M059J (cell line): ENCODE measurements around the gene MAGOHB. TPM values are rescaled to one million over a fixed set of nuclear protein-coding genes. Genes with fewer than 3 reads are reported as not detected.

ENCODE experiments used
- DNase-seq: peaks from one replicate; pipeline ENCODE4 v3.0.0-alpha.2; 2012; ENCODE audit warnings: low read depth
- total RNA-seq: library from RNA; depleted of rRNA; stranded (reverse); fragments of >200 nt; shearing (Covaris generic); gene quantifications from 2 replicates; pipeline ENCODE4 v1.2.3, GENCODE V29; 2014; rRNA removed

The MAGOHB gene
- total RNA-seq, 1 experiment from 2014 or later: 90.2 TPM

DNA sequence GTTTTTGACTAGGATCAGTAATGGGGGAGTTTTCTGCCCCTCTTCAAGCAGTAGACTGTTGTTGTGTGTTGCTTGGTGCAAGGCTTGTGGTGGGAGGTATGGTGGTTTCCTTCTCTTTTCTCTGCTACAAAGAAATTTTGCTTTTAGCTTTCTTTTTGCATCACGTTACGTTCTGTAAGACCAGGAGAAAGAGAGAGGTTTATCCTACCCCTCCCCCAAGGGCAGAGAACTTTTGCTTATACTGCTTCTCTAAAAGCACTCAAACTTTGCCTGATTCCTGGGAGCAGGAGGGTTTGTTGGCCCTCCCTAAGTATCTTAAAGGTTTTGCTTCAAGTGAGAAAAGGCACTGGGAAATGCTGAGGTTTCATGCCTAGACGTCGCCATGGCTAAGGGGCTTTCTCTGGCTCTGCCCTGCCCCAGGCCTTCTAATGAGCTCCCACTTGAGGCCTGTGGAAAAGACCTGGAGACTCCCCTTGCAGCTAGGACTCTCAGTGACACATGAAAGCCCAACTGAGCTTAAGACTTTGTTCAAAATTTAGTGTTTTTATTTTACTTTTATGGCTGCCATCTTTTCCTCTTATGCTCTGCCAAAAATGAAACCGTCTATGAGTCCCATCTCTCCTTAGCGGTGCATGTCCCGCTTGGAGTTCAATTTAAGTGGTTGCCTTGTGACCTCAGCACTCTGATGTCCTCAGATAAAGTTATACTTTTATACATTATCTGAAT, 58.5 kb downstream of the MAGOHB start:
- no peak for DNase-seq

DNA sequence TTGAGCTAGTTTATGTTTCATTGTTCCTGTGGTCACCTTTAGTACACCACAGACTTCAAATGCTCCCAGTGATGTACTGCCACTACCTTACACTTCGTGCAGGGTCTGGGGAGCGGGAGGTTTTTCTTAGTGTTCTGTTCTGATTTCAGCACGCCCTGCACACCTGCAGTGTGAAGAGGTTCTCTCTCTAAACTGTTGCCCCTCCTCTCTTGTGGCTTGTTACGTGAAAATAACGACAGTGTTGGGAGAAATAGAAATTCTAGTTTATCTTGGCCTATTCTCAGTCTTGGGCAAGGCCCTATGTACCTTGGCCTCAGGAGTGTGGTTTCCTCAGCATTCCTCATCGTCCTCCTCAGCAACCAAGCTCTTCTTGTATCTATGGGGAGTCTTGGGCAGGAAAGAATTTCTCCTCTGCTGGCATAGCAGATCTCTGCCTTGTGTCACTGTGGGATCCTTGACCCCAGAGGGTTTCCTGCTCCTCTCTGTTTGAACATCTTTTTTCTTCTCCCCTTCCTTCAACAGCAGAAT, 59.1 kb downstream of the MAGOHB start:
- DNase-seq: no peak

Other genes with a start within 250 kb of the MAGOHB start
- gene KLRK1, start 223.6 kb downstream of the MAGOHB start, total RNA-seq: not detected in 2 replicates
- not detected in 2 replicates for gene KLRC4, start 203.9 kb downstream of the MAGOHB start, total RNA-seq
- not detected in 2 replicates for gene KLRC3, start 193.0 kb downstream of the MAGOHB start, total RNA-seq
- not detected in 2 replicates for gene KLRC2, start 177.6 kb downstream of the MAGOHB start, total RNA-seq
- gene KLRC1, start 160.2 kb downstream of the MAGOHB start, total RNA-seq: not detected in 2 replicates
- gene EIF2S3B, start 107.7 kb downstream of the MAGOHB start, total RNA-seq: 0.64 and 1.1 TPM in 2 replicates
- 1.6 and 5.9 TPM in 2 replicates for gene STYK1, start 60.4 kb upstream of the MAGOHB start, total RNA-seq
- gene YBX3, start 109.7 kb upstream of the MAGOHB start, total RNA-seq: 44.7 and 46.6 TPM in 2 replicates
- gene TAS2R7, start 189.0 kb upstream of the MAGOHB start, total RNA-seq: not detected in 2 replicates
- not detected in 2 replicates for gene TAS2R8, start 193.7 kb upstream of the MAGOHB start, total RNA-seq
- not detected in 2 replicates for gene TAS2R9, start 196.6 kb upstream of the MAGOHB start, total RNA-seq
- not detected in 2 replicates for gene TAS2R10, start 212.7 kb upstream of the MAGOHB start, total RNA-seq
- gene PRR4, start 235.9 kb upstream of the MAGOHB start, total RNA-seq: not detected in 2 replicates